CD4-positive, CD25-positive, alpha-beta regulatory T cell (primary cell): ENCODE results near the gene SMIM41. TPM values are rescaled to one million over a fixed set of nuclear protein-coding genes. Genes with fewer than 3 reads are reported as not detected.

Experiments
- ATAC-seq, 2 donors: fragments of 150-1000 bp; cut with Tn5 transposase; one replicate each; pipeline ENCODE4 v1.10.0; 2021; ENCODE audit warnings: low read depth in 2 of 2, moderate number of reproducible peaks in 2 of 2, moderate library complexity in 1 of 2
- DNase-seq, 3 donors: peaks; one replicate each; pipeline versions ENCODE4 v3.0.0 to v3.0.0-alpha.2; 2012 to 2022; ENCODE audit warnings: mixed read lengths in 1 of 3
- H3K27ac ChIP-seq: one replicate; pipeline ENCODE4 v1.7.0; 2013; ENCODE audit warnings: mild to moderate bottlenecking, low read length; ENCODE audit not compliant: insufficient read depth, poor library complexity, severe bottlenecking
- H3K27me3 ChIP-seq: one replicate; pipeline ENCODE4 v1.7.0; 2013; ENCODE audit warnings: low read length; ENCODE audit not compliant: control insufficient read depth, insufficient read depth
- H3K36me3 ChIP-seq: one replicate; pipeline ENCODE4 v1.7.0; 2013; ENCODE audit warnings: mild to moderate bottlenecking, low read length, moderate library complexity; ENCODE audit not compliant: control insufficient read depth, insufficient read depth
- H3K4me1 ChIP-seq: 2 replicates; pipeline ENCODE4 v1.7.0; 2013; ENCODE audit warnings: mild to moderate bottlenecking, low read length; ENCODE audit not compliant: insufficient read depth, control insufficient read depth, poor library complexity, severe bottlenecking
- H3K4me3 ChIP-seq: one replicate; pipeline ENCODE4 v1.7.0; 2013; ENCODE audit warnings: low read depth, mild to moderate bottlenecking, low read length, moderate library complexity
- H3K9me3 ChIP-seq, 2 experiments: 1 replicate in 1 of 2; 2 replicates in 1 of 2; pipeline ENCODE4 v1.7.0; 2013; ENCODE audit warnings: low read length in 2 of 2, mild to moderate bottlenecking in 1 of 2, moderate library complexity in 1 of 2; ENCODE audit not compliant: control insufficient read depth in 2 of 2
- H3K27ac Mint-ChIP-seq, 3 donors: one replicate each; pipeline ENCODE4 v1.8.0; 2020 to 2022; ENCODE audit warnings: mild to moderate bottlenecking in 3 of 3, mixed read lengths in 3 of 3, moderate library complexity in 2 of 3
- H3K27me3 Mint-ChIP-seq: one replicate; pipeline ENCODE4 v1.8.0; 2022; ENCODE audit warnings: mild to moderate bottlenecking, mixed read lengths
- H3K36me3 Mint-ChIP-seq: one replicate; pipeline ENCODE4 v1.8.0; 2020; ENCODE audit warnings: mixed read lengths
- H3K4me1 Mint-ChIP-seq, 4 donors: one replicate each; pipeline ENCODE4 v1.8.0; 2020 to 2022; ENCODE audit warnings: mixed read lengths in 4 of 4, mild to moderate bottlenecking in 1 of 4
- H3K4me3 Mint-ChIP-seq, 4 donors: one replicate each; pipeline ENCODE4 v1.8.0; 2020 to 2022; ENCODE audit warnings: mild to moderate bottlenecking in 4 of 4, mixed read lengths in 4 of 4, moderate library complexity in 3 of 4
- H3K9me3 Mint-ChIP-seq, 7 donors: one replicate each; pipeline ENCODE4 v1.8.0; 2020 to 2022; ENCODE audit warnings: mixed read lengths in 7 of 7, mild to moderate bottlenecking in 3 of 7, moderate library complexity in 2 of 7
- polyA plus RNA-seq, 4 donors: library from polyadenylated mRNA; unstranded; fragments of 300-500 nt; fragmentation: Illumina TruSeq; gene quantifications; one replicate each; pipeline ENCODE4 v1.2.3, GENCODE V29; 2021
- total RNA-seq: library from RNA; stranded (reverse); gene quantifications from one replicate; pipeline ENCODE4 v1.2.3, GENCODE V29; 2022

SMIM41 gene
- total and polyA plus RNA-seq, 5 donors from 2014 or later: 0.54 TPM; not detected in 4

DNA sequence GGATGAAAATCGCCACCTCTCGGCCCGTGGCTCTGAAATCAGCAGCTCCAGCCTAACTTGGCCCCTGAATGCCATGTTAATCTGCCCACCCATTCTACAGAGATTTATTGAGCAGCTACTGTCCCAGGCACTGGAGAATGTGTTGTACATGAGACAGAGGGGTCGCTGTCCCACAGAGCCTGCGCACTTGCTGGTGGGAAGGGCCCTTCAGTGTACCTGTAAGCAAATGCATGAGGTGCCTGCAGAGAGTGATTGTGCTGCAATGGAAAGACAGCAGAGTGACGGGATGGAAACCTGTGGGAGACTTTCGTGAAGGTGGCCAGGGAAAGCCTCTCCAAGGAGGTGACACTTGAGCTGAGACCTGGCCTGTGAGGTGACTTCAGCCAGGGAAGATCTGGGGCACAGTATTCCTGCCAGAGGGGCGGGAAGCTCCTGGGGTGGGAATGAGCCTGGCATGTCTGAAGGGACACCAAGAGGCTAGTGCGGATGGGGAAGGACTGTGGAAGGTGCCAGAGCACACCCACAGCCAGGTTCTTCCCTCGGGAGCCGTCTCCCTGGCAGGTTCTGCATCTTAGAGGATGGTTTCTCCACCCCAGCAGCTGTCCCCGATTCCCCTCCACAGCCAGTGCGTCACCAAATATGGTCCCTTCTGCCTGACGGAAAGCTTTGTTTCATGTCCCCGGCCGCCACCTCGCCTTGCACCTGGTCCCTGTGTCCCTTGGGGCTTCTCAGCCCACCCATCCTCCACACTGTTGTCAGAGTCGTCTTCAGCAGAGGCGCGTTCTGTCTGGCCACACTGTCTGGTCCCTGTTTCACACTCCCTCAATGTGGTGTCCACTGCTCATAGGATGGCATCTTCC, 8.7 kb downstream of the SMIM41 start:
- Histone ChIP-seq H3K4me3 (no peak overlapping the region), H3K36me3 (no peaks in the 10 kb centered on the region), H3K27ac (no peak overlapping the region), H3K9me3 (no peaks in the 10 kb centered on the region), H3K27me3 (peaks cover 9% of the 10 kb centered on the region), H3K4me1 (peaks cover 2% of the 10 kb centered on the region)
- H3K27me3 Mint-ChIP-seq: peaks cover 41% of the 10 kb centered on the region
- DNase-seq (no peak), ATAC-seq (no peak)
- H3K4me1 Mint-ChIP-seq: peaks cover 0 to 6% (median 3%) of the 10 kb centered on the region in 4 donors
- H3K4me3 Mint-ChIP-seq: no peak overlapping the region
- H3K9me3 Mint-ChIP-seq: peaks cover 0 to 2% (median 0%) of the 10 kb centered on the region in 7 donors
- H3K27ac Mint-ChIP-seq: no peak overlapping the region
- no peaks in the 10 kb centered on the region for H3K36me3 Mint-ChIP-seq

- H3K27ac Mint-ChIP-seq: no peak overlapping the region
- no peaks in the 10 kb centered on the region for H3K36me3 Mint-ChIP-seq
- no peaks in the 10 kb centered on the region for H3K4me1 ChIP-seq
- H3K27me3 ChIP-seq: peaks cover 9% of the 10 kb centered on the region
- peak overlapping the region in 1 of 4 donors; percentile 51 for H3K4me3 Mint-ChIP-seq
- ATAC-seq: no peak
- H3K4me3 ChIP-seq: no peak overlapping the region
- H3K27me3 Mint-ChIP-seq: peaks cover 39% of the 10 kb centered on the region
- no peaks in the 10 kb centered on the region for H3K4me1 Mint-ChIP-seq
- no peaks in the 10 kb centered on the region for H3K36me3 ChIP-seq
- no peak overlapping the region for H3K27ac ChIP-seq
- H3K9me3 ChIP-seq: no peaks in the 10 kb centered on the region
- H3K9me3 Mint-ChIP-seq: peaks cover 0 to 2% (median 0%) of the 10 kb centered on the region in 7 donors
- no peak for DNase-seq
Measured at GRCh38 chr12:52089491-52089890, 10.0 kb downstream of the SMIM41 start.

DNA sequence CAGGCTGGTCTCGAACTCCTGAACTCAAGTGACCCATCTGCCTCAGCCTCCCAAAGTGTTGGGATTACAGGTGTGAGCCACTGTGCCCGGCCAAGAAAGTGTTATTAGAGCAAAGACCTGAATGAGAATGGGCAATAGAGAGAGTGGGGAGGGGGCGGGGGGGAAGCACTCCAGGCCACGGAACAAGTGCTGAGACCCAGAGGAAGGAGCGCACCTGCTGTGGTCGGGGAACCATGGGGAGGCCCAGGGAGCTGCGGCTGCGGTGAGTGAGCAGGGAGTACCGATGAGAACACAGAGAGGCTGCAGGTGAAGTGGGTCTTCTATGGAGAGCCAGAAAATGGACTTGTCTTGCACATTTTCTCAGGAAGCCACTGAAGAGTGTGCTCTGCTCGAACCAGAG, 10.8 kb downstream of the SMIM41 start:
- peaks cover 9% of the 10 kb centered on the region for H3K27me3 ChIP-seq
- no peak for ATAC-seq
- Mint-ChIP-seq H3K9me3 (peaks cover 0 to 2% (median 0%) of the 10 kb centered on the region in 7 donors), H3K4me3 (no peak overlapping the region), H3K27me3 (peaks cover 42% of the 10 kb centered on the region), H3K4me1 (no peaks in the 10 kb centered on the region), H3K27ac (peak overlapping the region in 1 of 3 donors; percentile 56), H3K36me3 (no peaks in the 10 kb centered on the region)
- no peaks in the 10 kb centered on the region for H3K36me3 ChIP-seq
- no peaks in the 10 kb centered on the region for H3K4me1 ChIP-seq
- H3K27ac ChIP-seq: no peak overlapping the region
- no peaks in the 10 kb centered on the region for H3K9me3 ChIP-seq
- H3K4me3 ChIP-seq: no peak overlapping the region
- DNase-seq: no peak

- Mint-ChIP-seq H3K9me3 (peaks cover 0 to 2% (median 0%) of the 10 kb centered on the region in 7 donors), H3K27ac (no peak overlapping the region), H3K4me3 (no peak overlapping the region), H3K4me1 (no peaks in the 10 kb centered on the region), H3K27me3 (peaks cover 42% of the 10 kb centered on the region), H3K36me3 (no peaks in the 10 kb centered on the region)
- DNase-seq (no peak), ATAC-seq (no peak)
- no peak overlapping the region for H3K27ac ChIP-seq
- peaks cover 9% of the 10 kb centered on the region for H3K27me3 ChIP-seq
- H3K9me3 ChIP-seq: no peaks in the 10 kb centered on the region
- no peaks in the 10 kb centered on the region for H3K36me3 ChIP-seq
- no peaks in the 10 kb centered on the region for H3K4me1 ChIP-seq
- no peak overlapping the region for H3K4me3 ChIP-seq
Measured at GRCh38 chr12:52091061-52091460, 11.6 kb downstream of the SMIM41 start.

DNA sequence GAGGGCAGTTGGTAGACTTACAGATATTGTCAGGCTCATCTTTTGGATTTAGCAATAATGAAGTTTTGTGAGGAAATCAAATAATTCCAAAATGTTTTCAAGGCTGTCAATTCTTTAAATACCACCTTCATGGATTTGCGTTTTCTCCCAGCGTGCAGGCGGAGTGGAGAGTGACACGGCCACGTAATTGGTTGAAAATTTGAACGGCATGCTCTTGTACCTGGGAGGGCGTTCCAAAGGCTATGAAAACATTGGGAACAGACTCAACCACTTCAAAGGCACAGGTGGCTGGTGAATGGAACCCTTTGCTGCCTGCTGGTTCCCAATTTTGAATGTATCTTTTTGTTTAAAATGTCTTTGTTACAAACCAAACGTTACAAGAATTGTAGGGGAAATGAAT, 12.4 kb downstream of the SMIM41 start:
- Mint-ChIP-seq H3K27me3 (peaks cover 39% of the 10 kb centered on the region), H3K36me3 (no peaks in the 10 kb centered on the region), H3K4me1 (no peaks in the 10 kb centered on the region), H3K27ac (no peak overlapping the region), H3K9me3 (peaks cover 0 to 2% (median 0%) of the 10 kb centered on the region in 7 donors), H3K4me3 (peak overlapping the region in 1 of 4 donors; percentile 7)
- DNase-seq (no peak), ATAC-seq (no peak)
- no peak overlapping the region for H3K4me3 ChIP-seq
- H3K36me3 ChIP-seq: no peaks in the 10 kb centered on the region
- peaks cover 9% of the 10 kb centered on the region for H3K27me3 ChIP-seq
- H3K27ac ChIP-seq: no peak overlapping the region
- no peaks in the 10 kb centered on the region for H3K4me1 ChIP-seq
- no peaks in the 10 kb centered on the region for H3K9me3 ChIP-seq

- H3K27ac Mint-ChIP-seq: no peak overlapping the region
- H3K4me3 Mint-ChIP-seq: no peak overlapping the region
- peaks cover 30% of the 10 kb centered on the region for H3K27me3 Mint-ChIP-seq
- Histone ChIP-seq H3K27me3 (peaks cover 9% of the 10 kb centered on the region), H3K27ac (no peak overlapping the region), H3K36me3 (no peaks in the 10 kb centered on the region), H3K4me3 (no peak overlapping the region), H3K9me3 (no peaks in the 10 kb centered on the region), H3K4me1 (no peaks in the 10 kb centered on the region)
- DNase-seq: no peak
- ATAC-seq: no peak
- peaks cover 0 to 2% (median 0%) of the 10 kb centered on the region in 7 donors for H3K9me3 Mint-ChIP-seq
- no peaks in the 10 kb centered on the region for H3K36me3 Mint-ChIP-seq
- no peaks in the 10 kb centered on the region for H3K4me1 Mint-ChIP-seq
Measured at GRCh38 chr12:52093346-52093745, 13.8 kb downstream of the SMIM41 start.

GRCh38 chr12:52096332-52097044, 17.0 kb downstream of the SMIM41 start:
- Mint-ChIP-seq H3K36me3 (no peaks in the 10 kb centered on the region), H3K27me3 (peaks cover 28% of the 10 kb centered on the region)
- no peaks in the 10 kb centered on the region for H3K9me3 ChIP-seq

More at GRCh38 chr12:52096332-52097044, 17.0 kb downstream of the SMIM41 start:
- H3K27ac ChIP-seq: no peak overlapping the region
- Mint-ChIP-seq H3K9me3 (peaks cover 0 to 2% (median 0%) of the 10 kb centered on the region in 7 donors), H3K4me1 (no peaks in the 10 kb centered on the region), H3K4me3 (no peak overlapping the region), H3K27ac (no peak overlapping the region)
- no peaks in the 10 kb centered on the region for H3K4me1 ChIP-seq
- DNase-seq (no peak), ATAC-seq (no peak)
- H3K36me3 ChIP-seq: no peaks in the 10 kb centered on the region
- H3K4me3 ChIP-seq: no peak overlapping the region
- H3K27me3 ChIP-seq: peaks cover 3% of the 10 kb centered on the region
